ENCODE data around the gene ZBTB11. TPM values are rescaled to one million over a fixed set of nuclear protein-coding genes. Genes with fewer than 3 reads are reported as not detected.

Gene ZBTB11
- total and polyA plus RNA-seq, 10 of the 15 experiments (the other 5 are each of a cell fraction or from before 2014, with no cell fraction given): 3.5 to 25.7 (median 18.0) TPM

- in situ Hi-C loops (cut with MboI): no loop called here
- H4K20me1 ChIP-seq (ENCODE audit: control insufficient read depth, insufficient read depth): no peaks in the 10 kb centered on the region
- RAD21 ChIA-PET (ENCODE audit: unreplicated experiment): interaction anchor here (1.0 kb wide), 1 partner anchor 101 kb away, joined by 4 read pairs; the partner anchor contains the start of gene PCNP
- no peak overlapping the region for H2AFZ ChIP-seq (ENCODE audit: control insufficient read depth, low read depth, low read length)
- no peaks in the 10 kb centered on the region for H3K9me3 ChIP-seq (replicated peaks; ENCODE audit: control insufficient read depth, insufficient read depth, low read length)
- H3K27ac ChIP-seq (ENCODE audit: control insufficient read depth, insufficient read depth): no peak overlapping the region
- BruUV-seq (replicated peaks): no TSS peak
- CTCF ChIA-PET: interaction anchor here (1.3 to 2.4 kb wide), 3 partner anchors 10 to 129 kb away, joined by 3 to 13 read pairs (median 6); partner anchors contain the start of gene PCNP
- H3K9ac ChIP-seq (ENCODE audit: control insufficient read depth, insufficient read depth, low read length): no peak overlapping the region
- POLR2A ChIA-PET: interaction anchor here (3.2 to 4.9 kb wide), 2 partner anchors 11 to 100 kb away, joined by 16 to 46 read pairs; partner anchors contain the start of genes PCNP and RPL24
- peaks cover 0 to 7% of the 10 kb centered on the region in 2 experiments; a peak in 2 of 4 replicates for H3K36me3 ChIP-seq (ENCODE audit: control insufficient read depth in 2 of 2, insufficient read depth in 2 of 2, low read length in 1 of 2)
- peak overlapping the region; percentile 67 for H3K4me3 ChIP-seq
- SMC1A ChIA-PET (ENCODE audit: uncharacterized antibody, unreplicated experiment): interaction anchor here (1.0 to 2.5 kb wide), 5 partner anchors 8 to 128 kb away, joined by 3 to 11 read pairs (median 4); no protein-coding TSS in a partner anchor
- no peak for TF ChIP-seq NR2C2 (IDR thresholded peaks at IDR 0.05; ENCODE audit: borderline replicate concordance, control insufficient read depth, insufficient read length, low read depth)
- intact Hi-C loops (cut with micrococcal nuclease; ENCODE audit: unreplicated experiment): no loop called here
- no peak for FAIRE-seq
- ATAC-seq: no peak
- peak overlapping the region; percentile 76 for H3K4me2 ChIP-seq (ENCODE audit: control insufficient read depth, insufficient read depth)
- peaks cover 50% of the 10 kb centered on the region for H3K79me2 ChIP-seq (ENCODE audit: control insufficient read depth, insufficient read depth, low read length)
- no peak for DNase-seq (ENCODE audit: low read depth, low spot score)
- no peaks in the 10 kb centered on the region for H3K4me1 ChIP-seq (ENCODE audit: control insufficient read depth, insufficient read depth, low read length)
- WGBS (ENCODE audit: insufficient coverage, insufficient replicate concordance, low lambda C conversion rate, missing lambda C conversion rate): 91% methylated on average over 9 of the region's 9 CpGs
- no peaks in the 10 kb centered on the region for H3K27me3 ChIP-seq (replicated peaks in 1 of 2; ENCODE audit: control insufficient read depth in 2 of 2, insufficient read depth in 2 of 2, low read length in 1 of 2)
These were observed 2.4 kb downstream of the ZBTB11 start for GRCh38 chr3:101674518-101674917.

GRCh38 chr3:101673953-101674352, 3.0 kb downstream of the ZBTB11 start:
- no peak overlapping the region for H3K9ac ChIP-seq (ENCODE audit: control insufficient read depth, insufficient read depth, low read length)
- no peak overlapping the region for H2AFZ ChIP-seq (ENCODE audit: control insufficient read depth, low read depth, low read length)
- ATAC-seq (no peak), FAIRE-seq (no peak), DNase-seq (ENCODE audit: low read depth, low spot score) (no peak)
- ChIA-PET POLR2A (interaction anchor here (0.6 to 1.3 kb wide), 5 partner anchors 8 to 312 kb away, joined by 3 to 6 read pairs (median 4); no protein-coding TSS in a partner anchor), SMC1A (ENCODE audit: uncharacterized antibody, unreplicated experiment) (interaction anchor here (0.6 to 1.8 kb wide), 2 partner anchors 36 to 129 kb away, joined by 3 to 5 read pairs; no protein-coding TSS in a partner anchor), RAD21 (ENCODE audit: unreplicated experiment) (no interaction called here), CTCF (interaction anchor here (1.3 to 1.6 kb wide), 2 partner anchors 48 to 129 kb away, joined by 3 read pairs; no protein-coding TSS in a partner anchor)
- 0 out of 2 replicates have a peak, but pooled peaks have one; percentile 19 for TF ChIP-seq MLLT1 (IDR thresholded peaks at IDR 0.05)
- no peak for TF ChIP-seq ZNF687 (IDR thresholded peaks at IDR 0.05)
- in situ Hi-C loops (cut with MboI): no loop called here
- peak overlapping the region; percentile 51; the same call in 1 of the 2 replicates for H3K4me2 ChIP-seq (ENCODE audit: control insufficient read depth, insufficient read depth)
- H3K27ac ChIP-seq (ENCODE audit: control insufficient read depth, insufficient read depth): no peak overlapping the region
- H3K79me2 ChIP-seq (ENCODE audit: control insufficient read depth, insufficient read depth, low read length): peaks cover 50% of the 10 kb centered on the region
- intact Hi-C loops (cut with micrococcal nuclease; ENCODE audit: unreplicated experiment): no loop called here
- no peak overlapping the region; the same call in 1 of the 2 replicates for H3K4me3 ChIP-seq
- no peaks in the 10 kb centered on the region for H3K4me1 ChIP-seq (ENCODE audit: control insufficient read depth, insufficient read depth, low read length)
- H3K36me3 ChIP-seq (ENCODE audit: control insufficient read depth in 2 of 2, insufficient read depth in 2 of 2, low read length in 1 of 2): peaks cover 0 to 11% of the 10 kb centered on the region in 2 experiments; a peak in 2 of 4 replicates
- no peaks in the 10 kb centered on the region; the same call in 2 of the 3 replicates for H3K9me3 ChIP-seq (replicated peaks; ENCODE audit: control insufficient read depth, insufficient read depth, low read length)
- H4K20me1 ChIP-seq (ENCODE audit: control insufficient read depth, insufficient read depth): no peaks in the 10 kb centered on the region
- H3K27me3 ChIP-seq (replicated peaks in 1 of 2; ENCODE audit: control insufficient read depth in 2 of 2, insufficient read depth in 2 of 2, low read length in 1 of 2): no peaks in the 10 kb centered on the region
- BruUV-seq (replicated peaks): no TSS peak
- 90% methylated on average over 13 of the region's 13 CpGs for WGBS (ENCODE audit: insufficient coverage, insufficient replicate concordance, low lambda C conversion rate, missing lambda C conversion rate)
